Measurements from ENCODE around the gene BAIAP3. TPM values are rescaled to one million over a fixed set of nuclear protein-coding genes. Genes with fewer than 3 reads are reported as not detected.

BAIAP3 gene
- total and polyA plus RNA-seq, 10 of the 15 experiments (the other 5 are each of a cell fraction or from before 2014, with no cell fraction given) = 0.03 to 0.56 (median 0.17) TPM; not detected in 3

DNA sequence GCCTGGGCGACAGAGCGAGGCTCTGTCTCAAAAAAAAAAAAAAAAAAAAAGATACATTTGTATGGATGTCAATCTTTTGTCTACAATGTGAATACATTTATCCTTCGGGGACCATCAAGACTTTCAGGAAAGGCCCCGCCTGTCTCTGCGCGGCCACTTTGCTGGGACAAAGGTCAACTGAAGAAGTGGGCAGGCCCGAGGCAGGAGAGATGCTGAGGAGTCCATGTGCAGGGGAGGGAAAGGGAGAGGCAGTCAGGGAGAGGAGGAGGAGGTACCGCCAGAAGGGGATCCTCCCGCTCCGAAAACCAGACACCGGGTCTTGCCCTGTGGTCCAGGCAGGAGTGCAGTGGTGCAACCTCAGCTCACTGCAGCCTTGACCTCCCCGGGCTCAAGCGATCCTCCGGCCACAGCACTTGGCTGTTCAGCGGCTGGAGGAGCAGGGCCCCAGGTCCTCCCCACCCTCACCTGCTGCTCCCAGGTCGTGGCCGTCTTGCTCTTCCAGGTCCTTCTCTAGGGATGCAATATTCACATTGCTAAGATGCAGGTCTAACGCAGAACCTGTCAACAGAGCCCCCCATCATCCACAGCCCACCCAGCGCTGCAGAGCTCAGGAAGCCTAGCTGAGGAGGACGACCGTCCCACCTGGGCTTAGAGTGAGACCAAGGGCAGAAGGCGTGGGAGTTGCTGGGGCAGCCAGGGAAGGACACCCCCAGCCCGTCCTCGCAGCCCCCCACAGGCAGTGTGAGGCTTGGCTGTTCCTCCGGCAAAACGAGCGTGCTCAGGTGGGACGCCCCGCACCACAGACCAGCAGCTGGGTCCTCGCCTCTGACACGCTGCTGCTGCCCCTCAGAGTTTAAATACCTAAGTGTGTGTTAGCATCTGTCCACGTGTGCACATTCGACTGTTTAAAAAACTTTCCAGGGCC lies 37.9 kb downstream of the BAIAP3 start:
- DNase-seq (ENCODE audit: low read depth, low spot score) (no peak), FAIRE-seq (no peak), ATAC-seq (no peak)
- no TSS peak for BruUV-seq (replicated peaks)
- ChIA-PET CTCF (no interaction called here), SMC1A (ENCODE audit: uncharacterized antibody, unreplicated experiment) (no interaction called here), RAD21 (ENCODE audit: unreplicated experiment) (no interaction called here), POLR2A (no interaction called here)
- in situ Hi-C loops (cut with MboI) = no loop called here
- 95% methylated on average over 32 of the region's 33 CpGs for WGBS (ENCODE audit: insufficient coverage, insufficient replicate concordance, low lambda C conversion rate, missing lambda C conversion rate)
- H2AFZ ChIP-seq (ENCODE audit: control insufficient read depth, low read depth, low read length) = no peak overlapping the region
- no peaks in the 10 kb centered on the region for H3K27me3 ChIP-seq (replicated peaks in 1 of 2; ENCODE audit: control insufficient read depth in 2 of 2, insufficient read depth in 2 of 2, low read length in 1 of 2)
- intact Hi-C loops (cut with micrococcal nuclease; ENCODE audit: unreplicated experiment) = no loop called here
- no peaks in the 10 kb centered on the region for H3K79me2 ChIP-seq (ENCODE audit: control insufficient read depth, insufficient read depth, low read length)
- H3K4me2 ChIP-seq (ENCODE audit: control insufficient read depth, insufficient read depth) = no peak overlapping the region
- no peaks in the 10 kb centered on the region for H4K20me1 ChIP-seq (ENCODE audit: control insufficient read depth, insufficient read depth)
- no peak overlapping the region for H3K27ac ChIP-seq (ENCODE audit: control insufficient read depth, insufficient read depth)
- peaks cover 2 to 10% of the 10 kb centered on the region in 2 experiments; a peak in 3 of 4 replicates for H3K36me3 ChIP-seq (ENCODE audit: control insufficient read depth in 2 of 2, insufficient read depth in 2 of 2, low read length in 1 of 2)
- no peak overlapping the region for H3K4me3 ChIP-seq
- H3K9me3 ChIP-seq (replicated peaks; ENCODE audit: control insufficient read depth, insufficient read depth, low read length) = no peaks in the 10 kb centered on the region
- no peak overlapping the region for H3K9ac ChIP-seq (ENCODE audit: control insufficient read depth, insufficient read depth, low read length)
- no peaks in the 10 kb centered on the region for H3K4me1 ChIP-seq (ENCODE audit: control insufficient read depth, insufficient read depth, low read length)
- TF ChIP-seq STAT3 (IDR thresholded peaks at IDR 0.05; ENCODE audit: low read depth, low read length) (no peak), RUNX3 (IDR thresholded peaks at IDR 0.05; ENCODE audit: low read length) (no peak), KAT2A (conservative IDR thresholded peaks at IDR 0.05; ENCODE audit: control insufficient read depth, low read depth, low read length) (no peak), YY1 (IDR thresholded peaks at IDR 0.05; ENCODE audit: low read depth, low read length) (no peak), SMAD5 (IDR thresholded peaks at IDR 0.05; ENCODE audit: low read depth) (no peak), TCF7 (IDR thresholded peaks at IDR 0.05; ENCODE audit: borderline replicate concordance) (no peak), ATF7 (IDR thresholded peaks at IDR 0.05; ENCODE audit: low read depth) (no peak), MYB (IDR thresholded peaks at IDR 0.05; ENCODE audit: borderline replicate concordance, low read depth, low read length) (no peak)
- TF ChIP-seq, protein P1, sequence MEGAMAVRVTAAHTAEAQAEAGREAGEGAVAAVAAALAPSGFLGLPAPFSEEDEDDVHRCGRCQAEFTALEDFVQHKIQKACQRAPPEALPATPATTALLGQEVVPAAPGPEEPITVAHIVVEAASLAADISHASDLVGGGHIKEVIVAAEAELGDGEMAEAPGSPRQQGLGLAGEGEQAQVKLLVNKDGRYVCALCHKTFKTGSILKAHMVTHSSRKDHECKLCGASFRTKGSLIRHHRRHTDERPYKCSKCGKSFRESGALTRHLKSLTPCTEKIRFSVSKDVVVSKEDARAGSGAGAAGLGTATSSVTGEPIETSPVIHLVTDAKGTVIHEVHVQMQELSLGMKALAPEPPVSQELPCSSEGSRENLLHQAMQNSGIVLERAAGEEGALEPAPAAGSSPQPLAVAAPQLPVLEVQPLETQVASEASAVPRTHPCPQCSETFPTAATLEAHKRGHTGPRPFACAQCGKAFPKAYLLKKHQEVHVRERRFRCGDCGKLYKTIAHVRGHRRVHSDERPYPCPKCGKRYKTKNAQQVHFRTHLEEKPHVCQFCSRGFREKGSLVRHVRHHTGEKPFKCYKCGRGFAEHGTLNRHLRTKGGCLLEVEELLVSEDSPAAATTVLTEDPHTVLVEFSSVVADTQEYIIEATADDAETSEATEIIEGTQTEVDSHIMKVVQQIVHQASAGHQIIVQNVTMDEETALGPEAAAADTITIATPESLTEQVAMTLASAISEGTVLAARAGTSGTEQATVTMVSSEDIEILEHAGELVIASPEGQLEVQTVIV (IDR thresholded peaks at IDR 0.05; ENCODE audit: borderline replicate concordance, partially characterized antibody) = no peak
- TF ChIP-seq, protein P2, sequence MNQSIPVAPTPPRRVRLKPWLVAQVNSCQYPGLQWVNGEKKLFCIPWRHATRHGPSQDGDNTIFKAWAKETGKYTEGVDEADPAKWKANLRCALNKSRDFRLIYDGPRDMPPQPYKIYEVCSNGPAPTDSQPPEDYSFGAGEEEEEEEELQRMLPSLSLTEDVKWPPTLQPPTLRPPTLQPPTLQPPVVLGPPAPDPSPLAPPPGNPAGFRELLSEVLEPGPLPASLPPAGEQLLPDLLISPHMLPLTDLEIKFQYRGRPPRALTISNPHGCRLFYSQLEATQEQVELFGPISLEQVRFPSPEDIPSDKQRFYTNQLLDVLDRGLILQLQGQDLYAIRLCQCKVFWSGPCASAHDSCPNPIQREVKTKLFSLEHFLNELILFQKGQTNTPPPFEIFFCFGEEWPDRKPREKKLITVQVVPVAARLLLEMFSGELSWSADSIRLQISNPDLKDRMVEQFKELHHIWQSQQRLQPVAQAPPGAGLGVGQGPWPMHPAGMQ (IDR thresholded peaks at IDR 0.05; ENCODE audit: borderline replicate concordance) = no peak
- TF ChIP-seq, protein P3, sequence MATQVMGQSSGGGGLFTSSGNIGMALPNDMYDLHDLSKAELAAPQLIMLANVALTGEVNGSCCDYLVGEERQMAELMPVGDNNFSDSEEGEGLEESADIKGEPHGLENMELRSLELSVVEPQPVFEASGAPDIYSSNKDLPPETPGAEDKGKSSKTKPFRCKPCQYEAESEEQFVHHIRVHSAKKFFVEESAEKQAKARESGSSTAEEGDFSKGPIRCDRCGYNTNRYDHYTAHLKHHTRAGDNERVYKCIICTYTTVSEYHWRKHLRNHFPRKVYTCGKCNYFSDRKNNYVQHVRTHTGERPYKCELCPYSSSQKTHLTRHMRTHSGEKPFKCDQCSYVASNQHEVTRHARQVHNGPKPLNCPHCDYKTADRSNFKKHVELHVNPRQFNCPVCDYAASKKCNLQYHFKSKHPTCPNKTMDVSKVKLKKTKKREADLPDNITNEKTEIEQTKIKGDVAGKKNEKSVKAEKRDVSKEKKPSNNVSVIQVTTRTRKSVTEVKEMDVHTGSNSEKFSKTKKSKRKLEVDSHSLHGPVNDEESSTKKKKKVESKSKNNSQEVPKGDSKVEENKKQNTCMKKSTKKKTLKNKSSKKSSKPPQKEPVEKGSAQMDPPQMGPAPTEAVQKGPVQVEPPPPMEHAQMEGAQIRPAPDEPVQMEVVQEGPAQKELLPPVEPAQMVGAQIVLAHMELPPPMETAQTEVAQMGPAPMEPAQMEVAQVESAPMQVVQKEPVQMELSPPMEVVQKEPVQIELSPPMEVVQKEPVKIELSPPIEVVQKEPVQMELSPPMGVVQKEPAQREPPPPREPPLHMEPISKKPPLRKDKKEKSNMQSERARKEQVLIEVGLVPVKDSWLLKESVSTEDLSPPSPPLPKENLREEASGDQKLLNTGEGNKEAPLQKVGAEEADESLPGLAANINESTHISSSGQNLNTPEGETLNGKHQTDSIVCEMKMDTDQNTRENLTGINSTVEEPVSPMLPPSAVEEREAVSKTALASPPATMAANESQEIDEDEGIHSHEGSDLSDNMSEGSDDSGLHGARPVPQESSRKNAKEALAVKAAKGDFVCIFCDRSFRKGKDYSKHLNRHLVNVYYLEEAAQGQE (IDR thresholded peaks at IDR 0.05; ENCODE audit: low read depth, low read length) = no peak
- TF ChIP-seq, protein P4, sequence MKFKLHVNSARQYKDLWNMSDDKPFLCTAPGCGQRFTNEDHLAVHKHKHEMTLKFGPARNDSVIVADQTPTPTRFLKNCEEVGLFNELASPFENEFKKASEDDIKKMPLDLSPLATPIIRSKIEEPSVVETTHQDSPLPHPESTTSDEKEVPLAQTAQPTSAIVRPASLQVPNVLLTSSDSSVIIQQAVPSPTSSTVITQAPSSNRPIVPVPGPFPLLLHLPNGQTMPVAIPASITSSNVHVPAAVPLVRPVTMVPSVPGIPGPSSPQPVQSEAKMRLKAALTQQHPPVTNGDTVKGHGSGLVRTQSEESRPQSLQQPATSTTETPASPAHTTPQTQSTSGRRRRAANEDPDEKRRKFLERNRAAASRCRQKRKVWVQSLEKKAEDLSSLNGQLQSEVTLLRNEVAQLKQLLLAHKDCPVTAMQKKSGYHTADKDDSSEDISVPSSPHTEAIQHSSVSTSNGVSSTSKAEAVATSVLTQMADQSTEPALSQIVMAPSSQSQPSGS (IDR thresholded peaks at IDR 0.05; ENCODE audit: low read length) = no peak
- TF ChIP-seq, protein P5, sequence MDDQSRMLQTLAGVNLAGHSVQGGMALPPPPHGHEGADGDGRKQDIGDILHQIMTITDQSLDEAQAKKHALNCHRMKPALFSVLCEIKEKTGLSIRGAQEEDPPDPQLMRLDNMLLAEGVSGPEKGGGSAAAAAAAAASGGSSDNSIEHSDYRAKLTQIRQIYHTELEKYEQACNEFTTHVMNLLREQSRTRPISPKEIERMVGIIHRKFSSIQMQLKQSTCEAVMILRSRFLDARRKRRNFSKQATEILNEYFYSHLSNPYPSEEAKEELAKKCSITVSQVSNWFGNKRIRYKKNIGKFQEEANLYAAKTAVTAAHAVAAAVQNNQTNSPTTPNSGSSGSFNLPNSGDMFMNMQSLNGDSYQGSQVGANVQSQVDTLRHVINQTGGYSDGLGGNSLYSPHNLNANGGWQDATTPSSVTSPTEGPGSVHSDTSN (IDR thresholded peaks at IDR 0.05; ENCODE audit: insufficient replicate concordance, low read depth, low read length) = no peak
